Hematopoietic multipotent progenitor cell treated with erythropoietin and hydrocortisone succinate and interleukin-3 and kit ligand, for 4 days (in vitro differentiated cells): ENCODE data around the gene ENOX1.
"Not testable (repeated sequence)": the region's sequence is repeated elsewhere in the genome, so short reads cannot be mapped to it uniquely, and the experiment has no call there.

Source experiments
- DNase-seq: peaks from one replicate; pipeline ENCODE4 v3.0.0-alpha.2; 2015

ENOX1 gene

GRCh38 chr13:43180036-43180660, 606.6 kb downstream of the ENOX1 start:
- DNase-seq: no peak

GRCh38 chr13:43171489-43171888, 615.3 kb downstream of the ENOX1 start:
- no peak for DNase-seq

DNA sequence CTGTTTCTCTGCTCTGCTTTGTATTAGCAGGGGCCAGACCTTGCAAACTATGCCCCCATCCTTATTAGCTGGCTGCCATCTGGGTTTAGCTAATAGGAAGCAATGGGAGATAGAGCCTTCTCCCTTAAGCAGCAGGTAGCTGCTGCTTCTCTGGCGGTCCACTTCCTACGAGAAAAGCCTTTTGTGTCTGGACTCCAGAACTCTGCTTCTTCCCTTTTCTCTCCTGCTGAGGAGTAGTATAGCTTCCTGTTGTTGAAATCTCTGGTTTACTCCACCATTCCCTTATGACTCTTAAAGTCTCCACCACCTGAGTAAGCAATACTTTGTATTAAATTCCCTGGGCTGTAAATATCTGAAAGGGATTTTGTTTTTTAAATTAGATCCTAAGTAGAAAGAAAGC, 616.3 kb downstream of the ENOX1 start:
- peak; percentile 8 for DNase-seq

- DNase-seq: not testable (repeated sequence)
These were observed 618.3 kb downstream of the ENOX1 start for GRCh38 chr13:43168434-43168833.

- no peak for DNase-seq
These were observed 619.0 kb downstream of the ENOX1 start for GRCh38 chr13:43167731-43168130.

- DNase-seq: no peak
These were observed 619.9 kb downstream of the ENOX1 start for GRCh38 chr13:43166644-43167457.
